Activated CD8-positive, alpha-beta T cell treated with anti-CD3 and anti-CD28 coated beads, Interleukin-2, amount 10 ng/mL, durations not matched to agents 7 days and 5 days (primary cell): ENCODE measurements around the gene PCLAF. TPM values are rescaled to one million over a fixed set of nuclear protein-coding genes. Genes with fewer than 3 reads are reported as not detected.
"Not testable (repeated sequence)": the region's sequence is repeated elsewhere in the genome, so short reads cannot be mapped to it uniquely, and the experiment has no call there.

ENCODE experiments used
- ATAC-seq: fragments of 150-1000 bp; cut with Tn5 transposase; one replicate; pipeline ENCODE4 v1.10.0; 2021; ENCODE audit warnings: moderate library complexity
- CTCF ChIA-PET: fragments of 350-600 bp; sonication (Branson Sonifier 250); formaldehyde crosslinking; loops from one replicate; lab custom pipeline; 2021; ENCODE audit warnings: antibody characterized with exemption; lab: Charles Lee
- POLR2A ChIA-PET: fragments of 350-600 bp; sonication (Branson Sonifier 250); formaldehyde crosslinking; loops from one replicate; lab custom pipeline; 2021; ENCODE audit warnings: antibody characterized with exemption; lab: Charles Lee
- DNase-seq: peaks from one replicate; pipeline ENCODE4 v3.0.0-alpha.2; 2020
- H3K27ac Mint-ChIP-seq: one replicate; pipeline ENCODE4 v1.8.0; 2021; ENCODE audit warnings: mild to moderate bottlenecking, mixed read lengths
- H3K27me3 Mint-ChIP-seq: one replicate; pipeline ENCODE4 v1.8.0; 2021; ENCODE audit warnings: low read depth, mixed read lengths
- H3K36me3 Mint-ChIP-seq: one replicate; pipeline ENCODE4 v1.8.0; 2021; ENCODE audit warnings: low read depth, mixed read lengths
- H3K4me1 Mint-ChIP-seq: one replicate; pipeline ENCODE4 v1.8.0; 2021; ENCODE audit warnings: low read depth, mixed read lengths
- H3K4me3 Mint-ChIP-seq: one replicate; pipeline ENCODE4 v1.8.0; 2021; ENCODE audit warnings: mild to moderate bottlenecking, mixed read lengths
- H3K9me3 Mint-ChIP-seq: one replicate; pipeline ENCODE4 v1.8.0; 2022; ENCODE audit warnings: mixed read lengths; ENCODE audit not compliant: insufficient read depth
- total RNA-seq, 2 experiments: library from RNA; stranded (reverse); gene quantifications; one replicate each; pipeline ENCODE4 v1.2.3, GENCODE V29; 2021

PCLAF gene
- total RNA-seq, 2 experiments from 2014 or later: 135 to 153 TPM

GRCh38 chr15:64343222-64343621 lies 38.0 kb downstream of the PCLAF start:
- H3K9me3 Mint-ChIP-seq: no peaks in the 10 kb centered on the region
- ATAC-seq (no peak), DNase-seq (no peak)
- no peaks in the 10 kb centered on the region for H3K27me3 Mint-ChIP-seq
- CTCF ChIA-PET: interaction anchor here (1.0 kb wide), 1 partner anchor 49 kb away, joined by 4 read pairs; no protein-coding TSS in a partner anchor
- H3K4me1 Mint-ChIP-seq: peaks cover 3% of the 10 kb centered on the region
- POLR2A ChIA-PET: interaction anchor here (0.7 kb wide), 1 partner anchor 79 kb away, joined by 3 read pairs; no protein-coding TSS in a partner anchor
- peaks cover 15% of the 10 kb centered on the region for H3K36me3 Mint-ChIP-seq
- H3K4me3 Mint-ChIP-seq: no peak overlapping the region
- no peak overlapping the region for H3K27ac Mint-ChIP-seq

GRCh38 chr15:64341961-64342360 lies 39.3 kb downstream of the PCLAF start:
- Mint-ChIP-seq H3K27me3 (no peaks in the 10 kb centered on the region), H3K4me1 (peaks cover 3% of the 10 kb centered on the region), H3K27ac (no peak overlapping the region), H3K4me3 (no peak overlapping the region), H3K9me3 (no peaks in the 10 kb centered on the region), H3K36me3 (peaks cover 10% of the 10 kb centered on the region)
- no peak for DNase-seq
- no peak for ATAC-seq
- POLR2A ChIA-PET: no interaction called here
- CTCF ChIA-PET: no interaction called here

DNA sequence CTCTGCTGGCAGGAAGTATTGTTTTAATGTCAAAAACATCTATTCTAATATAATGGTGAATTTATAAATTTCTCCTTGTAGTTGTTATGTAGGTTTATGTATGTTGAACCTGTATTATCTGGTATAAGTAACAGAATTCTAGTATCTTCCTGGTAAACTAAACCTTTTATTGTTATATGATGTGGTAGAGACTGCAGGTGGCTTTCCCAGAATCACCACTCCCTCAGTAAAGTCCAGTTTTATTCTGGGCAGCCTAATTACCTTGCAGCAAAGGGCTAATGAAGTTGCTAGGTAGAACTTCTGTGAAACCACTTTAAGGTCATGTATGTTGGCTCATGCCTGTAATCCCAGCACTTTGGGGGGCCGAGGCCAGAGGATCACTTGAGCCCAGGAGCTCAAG lies 40.9 kb downstream of the PCLAF start:
- DNase-seq (no peak), ATAC-seq (no peak)
- Mint-ChIP-seq H3K9me3 (no peaks in the 10 kb centered on the region), H3K4me3 (no peak overlapping the region), H3K4me1 (peaks cover 7% of the 10 kb centered on the region), H3K27me3 (no peaks in the 10 kb centered on the region), H3K27ac (no peak overlapping the region), H3K36me3 (peaks cover 3% of the 10 kb centered on the region)
- CTCF ChIA-PET: no interaction called here
- POLR2A ChIA-PET: no interaction called here

DNA sequence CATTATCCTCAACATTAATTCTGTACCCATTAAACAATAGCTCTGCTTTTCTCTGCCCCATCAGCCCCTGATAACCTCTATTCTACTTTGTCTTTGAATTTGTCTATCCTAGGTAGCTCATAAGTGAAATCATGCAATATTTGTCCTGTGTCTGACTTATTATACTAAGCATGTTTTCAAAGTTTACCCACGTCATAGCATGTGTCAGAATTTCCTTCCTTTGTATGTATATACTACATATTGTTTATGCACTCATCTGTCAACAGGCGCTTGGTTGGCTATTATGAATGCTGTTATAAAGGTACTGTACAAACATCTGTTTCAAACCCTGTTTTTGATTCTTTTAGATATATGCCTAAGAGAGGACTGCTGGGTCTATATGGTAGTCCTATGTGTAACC lies 43.5 kb downstream of the PCLAF start:
- no peak for ATAC-seq
- CTCF ChIA-PET: no interaction called here

GRCh38 chr15:64333986-64334929 lies 47.0 kb downstream of the PCLAF start:
- H3K4me1 Mint-ChIP-seq: peaks cover 20% of the 10 kb centered on the region
- CTCF ChIA-PET: interaction anchor here (0.6 to 2.6 kb wide), 4 partner anchors 10 to 124 kb away, joined by 3 to 6 read pairs (median 5); partner anchors contain the start of gene CSNK1G1

More for the DNA sequence above, 43.5 kb downstream of the PCLAF start:
- Mint-ChIP-seq H3K9me3 (no peaks in the 10 kb centered on the region), H3K36me3 (peaks cover 13% of the 10 kb centered on the region), H3K4me1 (peaks cover 23% of the 10 kb centered on the region), H3K4me3 (no peak overlapping the region), H3K27me3 (no peaks in the 10 kb centered on the region), H3K27ac (no peak overlapping the region)
- no peak for DNase-seq
- POLR2A ChIA-PET: no interaction called here

DNA sequence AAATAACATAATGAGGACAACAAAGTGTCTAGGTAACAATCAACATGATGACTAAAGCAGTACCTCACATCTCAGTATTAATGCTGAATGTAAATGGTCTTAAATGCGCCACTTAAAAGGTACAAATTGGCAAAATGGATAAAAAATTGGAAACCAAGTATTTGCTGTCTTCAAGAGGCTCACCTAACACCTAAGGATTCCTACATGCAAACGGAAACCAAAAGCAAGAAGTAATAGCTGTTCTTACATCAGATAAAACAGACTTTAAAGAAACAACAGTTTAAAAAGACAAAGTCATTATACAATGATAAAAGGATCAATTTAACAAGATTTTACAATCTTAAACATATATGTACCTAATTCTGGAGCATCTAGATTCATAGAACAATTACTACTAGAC lies 47.7 kb downstream of the PCLAF start:
- Mint-ChIP-seq H3K9me3 (no peaks in the 10 kb centered on the region), H3K27me3 (no peaks in the 10 kb centered on the region), H3K4me1 (peaks cover 20% of the 10 kb centered on the region), H3K27ac (peak overlapping the region; percentile 2), H3K36me3 (peaks cover 10% of the 10 kb centered on the region), H3K4me3 (no peak overlapping the region)
- ATAC-seq (no peak), DNase-seq (no peak)
- ChIA-PET POLR2A (no interaction called here), CTCF (interaction anchor here (2.0 to 2.6 kb wide), 2 partner anchors 11 to 23 kb away, joined by 5 to 6 read pairs; partner anchors contain the start of gene CSNK1G1)

More at GRCh38 chr15:64333986-64334929, 47.0 kb downstream of the PCLAF start:
- H3K9me3 Mint-ChIP-seq: no peaks in the 10 kb centered on the region
- ATAC-seq (no peak), DNase-seq (peak; percentile 31)
- H3K27me3 Mint-ChIP-seq: no peaks in the 10 kb centered on the region
- peak overlapping the region; percentile 30 for H3K27ac Mint-ChIP-seq
- no peak overlapping the region for H3K4me3 Mint-ChIP-seq
- POLR2A ChIA-PET: no interaction called here
- peaks cover 10% of the 10 kb centered on the region for H3K36me3 Mint-ChIP-seq

DNA sequence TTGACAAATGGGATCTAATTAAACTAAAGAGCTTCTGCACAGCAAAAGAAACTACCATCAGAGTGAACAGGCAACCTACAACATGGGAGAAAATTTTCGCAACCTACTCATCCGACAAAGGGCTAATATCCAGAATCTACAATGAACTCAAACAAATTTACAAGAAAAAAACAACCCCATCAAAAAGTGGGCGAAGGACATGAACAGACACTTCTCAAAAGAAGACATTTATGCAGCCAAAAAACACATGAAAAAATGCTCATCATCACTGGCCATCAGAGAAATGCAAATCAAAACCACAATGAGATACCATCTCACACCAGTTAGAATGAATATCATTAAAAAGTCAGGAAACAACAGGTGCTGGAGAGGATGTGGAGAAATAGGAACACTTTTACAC lies 49.6 kb downstream of the PCLAF start:
- H3K27me3 Mint-ChIP-seq, H3K4me3 Mint-ChIP-seq, ATAC-seq, POLR2A ChIA-PET, H3K36me3 Mint-ChIP-seq, CTCF ChIA-PET, H3K9me3 Mint-ChIP-seq, DNase-seq, H3K27ac Mint-ChIP-seq: not testable (repeated sequence)
- H3K4me1 Mint-ChIP-seq: peaks cover 20% of the 10 kb centered on the region

DNA sequence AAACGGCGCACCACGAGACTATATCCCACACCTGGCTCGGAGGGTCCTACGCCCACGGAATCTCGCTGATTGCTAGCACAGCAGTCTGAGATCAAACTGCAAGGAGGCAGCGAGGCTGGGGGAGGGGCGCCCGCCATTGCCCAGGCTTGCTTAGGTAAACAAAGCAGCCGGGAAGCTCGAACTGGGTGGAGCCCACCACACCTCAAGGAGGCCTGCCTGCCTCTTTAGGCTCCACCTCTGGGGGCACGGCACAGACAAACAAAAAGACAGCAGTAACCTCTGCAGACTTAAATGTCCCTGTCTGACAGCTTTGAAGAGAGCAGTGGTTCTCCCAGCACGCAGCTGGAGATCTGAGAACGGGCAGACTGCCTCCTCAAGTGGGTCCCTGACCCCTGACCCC lies 54.3 kb downstream of the PCLAF start:
- POLR2A ChIA-PET: not testable (repeated sequence)

GRCh38 chr15:64326458-64326857 lies 54.8 kb downstream of the PCLAF start:
- not testable (repeated sequence) for H3K27me3 Mint-ChIP-seq, H3K4me3 Mint-ChIP-seq

More for the DNA sequence above, 54.3 kb downstream of the PCLAF start:
- CTCF ChIA-PET, H3K27ac Mint-ChIP-seq, H3K4me1 Mint-ChIP-seq, ATAC-seq, H3K4me3 Mint-ChIP-seq, H3K27me3 Mint-ChIP-seq, H3K9me3 Mint-ChIP-seq, H3K36me3 Mint-ChIP-seq, DNase-seq: not testable (repeated sequence)

GRCh38 chr15:64324165-64324877 lies 56.9 kb downstream of the PCLAF start:
- no peak for DNase-seq
- ChIA-PET POLR2A (no interaction called here), CTCF (no interaction called here)

More at GRCh38 chr15:64326458-64326857, 54.8 kb downstream of the PCLAF start:
- H3K9me3 Mint-ChIP-seq, H3K4me1 Mint-ChIP-seq, H3K36me3 Mint-ChIP-seq, CTCF ChIA-PET, DNase-seq, H3K27ac Mint-ChIP-seq, POLR2A ChIA-PET, ATAC-seq: not testable (repeated sequence)

DNA sequence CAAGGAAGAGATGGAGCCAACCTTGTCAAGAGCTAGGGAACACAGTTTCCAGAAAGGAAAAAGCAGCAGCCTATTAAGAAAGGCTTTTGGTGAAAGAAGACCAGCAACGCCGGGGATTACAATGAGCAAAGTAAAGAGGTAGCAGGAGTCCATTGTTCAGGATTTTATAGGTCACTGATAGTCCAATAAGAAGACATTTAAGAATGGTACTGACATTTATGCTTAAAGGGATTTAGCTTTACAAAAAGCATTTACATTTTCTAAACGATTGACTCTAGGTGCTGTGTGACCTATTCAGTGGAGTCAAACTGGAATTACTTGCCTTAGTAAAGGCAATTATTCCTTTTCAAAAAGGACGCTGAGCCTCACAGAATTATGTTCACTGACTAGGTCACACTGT lies 66.0 kb downstream of the PCLAF start:
- no peaks in the 10 kb centered on the region for H3K27me3 Mint-ChIP-seq
- peaks cover 1% of the 10 kb centered on the region for H3K36me3 Mint-ChIP-seq

More at GRCh38 chr15:64324165-64324877, 56.9 kb downstream of the PCLAF start:
- Mint-ChIP-seq H3K27me3 (no peaks in the 10 kb centered on the region), H3K36me3 (peaks cover 2% of the 10 kb centered on the region), H3K27ac (no peak overlapping the region), H3K4me1 (no peaks in the 10 kb centered on the region), H3K4me3 (no peak overlapping the region), H3K9me3 (no peaks in the 10 kb centered on the region)
- no peak for ATAC-seq

More for the DNA sequence above, 66.0 kb downstream of the PCLAF start:
- H3K9me3 Mint-ChIP-seq: no peaks in the 10 kb centered on the region
- ChIA-PET CTCF (interaction anchor here (2.1 kb wide), 1 partner anchor 413 kb away, joined by 5 read pairs; no protein-coding TSS in a partner anchor), POLR2A (no interaction called here)
- H3K27ac Mint-ChIP-seq: no peak overlapping the region
- DNase-seq (no peak), ATAC-seq (no peak)
- no peak overlapping the region for H3K4me3 Mint-ChIP-seq
- peaks cover 2% of the 10 kb centered on the region for H3K4me1 Mint-ChIP-seq
